ENCODE measurements around the gene KIF21B.

GRCh38 chr1:200938955-200939354, 84.6 kb downstream of the KIF21B start:
- no peak for TF ChIP-seq CTCF (IDR thresholded peaks at IDR 0.05; ENCODE audit: low read depth, low read length)
- no peak for TF ChIP-seq EZH2phosphoT487 (IDR thresholded peaks at IDR 0.05; ENCODE audit: low read depth)

Measured in OCI-LY3 (cell line).